PC-9 (cell line): ENCODE results near the gene LAMP1.

ENCODE experiments used
- CTCF ChIP-seq: fragments of 200-600 bp; sonication (generic); conservative IDR thresholded peaks from 2 replicates; pipeline ENCODE4 v1.6.1; 2017; ENCODE audit warnings: mixed run types, antibody characterized with exemption, mild to moderate bottlenecking, moderate library complexity
- EZH2 ChIP-seq: fragments of 200-600 bp; sonication (generic); IDR thresholded peaks from 2 replicates; pipeline ENCODE4 v1.8.0; 2017; ENCODE audit warnings: antibody characterized with exemption, low read depth

DNA sequence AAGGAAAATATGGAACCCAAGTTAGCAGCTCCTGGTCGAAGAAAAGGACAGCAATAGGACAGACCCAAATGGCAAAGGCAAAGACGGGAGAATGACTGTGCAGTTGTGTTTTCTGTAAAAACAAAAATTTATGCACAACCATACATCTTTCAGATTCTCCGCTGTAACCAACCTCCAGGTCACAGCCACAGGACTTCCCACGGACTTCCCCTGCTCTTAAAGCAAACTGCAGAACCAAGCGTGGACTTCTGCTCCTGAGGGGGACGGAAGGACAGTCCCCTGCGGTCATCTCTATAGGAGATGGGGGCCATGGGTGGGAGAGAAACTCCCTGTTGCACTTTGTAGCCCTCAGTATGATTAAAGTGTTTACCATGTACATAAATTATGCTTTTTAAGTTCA lies 64.4 kb downstream of the LAMP1 start:
- TF ChIP-seq CTCF (no peak), EZH2 (no peak)
